ENCODE results near the gene GRIK4.

Gene GRIK4

GRCh38 chr11:121035169-121035755, 523.7 kb downstream of the GRIK4 start:
- ChIA-PET POLR2A (interaction anchor here (0.9 kb wide), 1 partner anchor 11 kb away, joined by 3 read pairs; the partner anchor contains the start of gene TBCEL), CTCF (interaction anchor here (1.0 kb wide), 1 partner anchor 107 kb away, joined by 4 read pairs; no protein-coding TSS in a partner anchor)
- TF ChIP-seq CTCF (IDR thresholded peaks at IDR 0.05; ENCODE audit: insufficient read depth, low read length, missing control alignments), result no peak
- H3K4me3 ChIP-seq (ENCODE audit: low read depth, low read length), result no peak overlapping the region
- no peak for DNase-seq (ENCODE audit: low read depth, low spot score)

- no peak overlapping the region for H3K4me3 ChIP-seq (ENCODE audit: low read depth, low read length)
- DNase-seq (ENCODE audit: low read depth, low spot score), result no peak
- ChIA-PET POLR2A (interaction anchor here (0.9 kb wide), 1 partner anchor 12 kb away, joined by 3 read pairs; the partner anchor contains the start of gene TBCEL), CTCF (no interaction called here)
- no peak for TF ChIP-seq CTCF (IDR thresholded peaks at IDR 0.05; ENCODE audit: insufficient read depth, low read length, missing control alignments)
These were observed 524.2 kb downstream of the GRIK4 start for GRCh38 chr11:121035780-121036179.

- TF ChIP-seq CTCF (IDR thresholded peaks at IDR 0.05; ENCODE audit: insufficient read depth, low read length, missing control alignments), result no peak
- DNase-seq (ENCODE audit: low read depth, low spot score), result no peak
- ChIA-PET CTCF (no interaction called here), POLR2A (no interaction called here)
- no peak overlapping the region for H3K4me3 ChIP-seq (ENCODE audit: low read depth, low read length)
These were observed 525.5 kb downstream of the GRIK4 start for GRCh38 chr11:121037016-121037415.

Data from AG04449 (cell line).